CD4-positive, alpha-beta T cell treated with Interleukin-17A for 1 hour (primary cell): ENCODE data around the gene BTG4.

ENCODE experiments used
- DNase-seq: peaks from one replicate; pipeline ENCODE4 v3.0.0-alpha.2; 2020

Gene BTG4

DNA sequence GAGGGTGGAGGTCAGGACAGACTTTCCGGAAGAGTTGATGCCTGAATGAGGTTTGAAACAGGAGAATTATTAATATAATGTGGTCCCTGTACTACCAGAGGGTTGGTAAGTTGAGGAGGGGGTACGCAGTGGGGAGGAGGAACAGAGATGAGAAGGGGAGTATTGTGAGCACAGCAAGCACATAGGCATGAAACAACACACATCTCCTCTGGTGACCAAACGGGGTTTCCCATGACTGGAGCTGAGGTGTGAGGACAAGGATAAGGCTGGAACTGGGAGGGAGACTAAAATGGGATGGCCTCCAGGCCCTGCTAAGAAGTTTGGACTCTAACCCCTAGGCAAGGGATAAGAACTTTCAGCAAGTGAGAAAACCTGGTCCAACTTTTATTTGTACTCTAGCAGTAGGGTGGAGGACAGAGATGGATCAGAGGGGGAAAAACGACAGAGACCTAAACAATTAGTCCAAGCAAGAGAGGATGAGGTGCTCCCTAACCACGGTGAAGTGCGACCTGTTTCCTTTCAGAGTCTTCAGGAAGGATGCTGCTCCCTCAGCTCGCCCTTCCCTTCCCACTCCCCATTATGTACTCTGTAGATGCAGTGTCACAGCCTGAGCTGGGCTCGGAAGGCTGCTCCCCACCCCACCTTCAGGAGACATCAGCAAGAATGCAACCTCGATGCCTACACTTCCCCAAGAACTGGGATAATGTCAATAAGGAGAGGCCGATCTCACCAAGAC is 59.2 kb downstream of the BTG4 start:
- no peak for DNase-seq

DNA sequence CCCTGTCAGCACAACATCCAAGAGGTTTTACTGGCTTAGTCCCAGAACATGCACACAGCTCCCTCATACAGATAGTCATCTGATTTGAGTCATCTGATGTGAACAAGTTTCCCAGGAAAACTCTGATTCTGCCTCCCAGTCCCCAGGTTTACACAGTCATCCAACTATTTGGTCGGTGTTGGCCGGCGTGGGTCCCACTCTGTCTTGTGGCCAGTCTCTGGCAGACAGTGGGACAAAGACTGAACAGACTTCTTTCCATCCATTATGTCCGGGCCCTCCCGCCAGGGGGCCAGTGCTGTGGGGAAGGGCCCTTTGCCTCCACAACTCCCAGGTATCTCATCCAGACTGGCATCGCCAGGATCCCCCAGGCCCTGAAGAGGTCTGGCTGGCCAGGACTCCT is 60.0 kb downstream of the BTG4 start:
- DNase-seq: no peak

- no peak for DNase-seq
These were observed 61.5 kb downstream of the BTG4 start for GRCh38 chr11:111450480-111451320.

DNA sequence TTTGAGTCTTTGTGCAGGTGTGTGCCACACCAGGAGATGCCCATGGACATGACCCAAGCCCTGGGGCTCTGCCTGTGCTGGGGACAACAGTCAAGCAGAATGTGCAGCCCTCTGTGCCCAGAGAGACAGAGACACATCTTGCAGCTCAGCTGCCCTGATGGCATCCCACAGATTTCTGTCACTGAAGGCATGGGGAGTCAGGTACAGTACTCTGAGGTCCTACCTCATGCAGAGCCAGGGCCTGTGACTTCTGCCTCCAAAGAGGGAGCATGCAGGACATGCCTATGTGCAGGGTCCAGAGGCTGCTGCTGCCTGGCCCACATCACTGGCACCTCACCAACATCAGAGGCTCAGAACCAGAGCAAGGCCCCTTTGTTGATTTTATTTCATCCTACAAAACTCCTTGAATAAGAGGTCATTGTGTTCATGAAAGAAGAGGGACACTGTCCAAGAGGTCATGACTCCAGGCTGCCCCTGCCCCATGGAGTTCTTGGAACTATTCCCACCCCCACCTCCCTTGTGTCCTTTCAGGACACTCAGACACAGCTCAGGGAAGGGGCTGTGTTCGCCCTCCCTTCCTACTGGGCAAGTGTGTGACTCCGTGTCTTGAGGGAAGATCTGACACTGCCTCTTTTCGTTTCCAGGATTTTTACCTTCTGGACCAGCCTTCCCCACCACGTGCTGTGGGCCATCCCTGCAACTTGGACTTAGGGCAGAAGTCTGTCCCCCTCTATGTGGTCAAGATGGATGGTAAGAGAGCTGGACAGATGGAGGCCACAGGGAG is 62.3 kb downstream of the BTG4 start:
- no peak for DNase-seq

GRCh38 chr11:111448831-111449557 is 63.2 kb downstream of the BTG4 start:
- DNase-seq: no peak

DNA sequence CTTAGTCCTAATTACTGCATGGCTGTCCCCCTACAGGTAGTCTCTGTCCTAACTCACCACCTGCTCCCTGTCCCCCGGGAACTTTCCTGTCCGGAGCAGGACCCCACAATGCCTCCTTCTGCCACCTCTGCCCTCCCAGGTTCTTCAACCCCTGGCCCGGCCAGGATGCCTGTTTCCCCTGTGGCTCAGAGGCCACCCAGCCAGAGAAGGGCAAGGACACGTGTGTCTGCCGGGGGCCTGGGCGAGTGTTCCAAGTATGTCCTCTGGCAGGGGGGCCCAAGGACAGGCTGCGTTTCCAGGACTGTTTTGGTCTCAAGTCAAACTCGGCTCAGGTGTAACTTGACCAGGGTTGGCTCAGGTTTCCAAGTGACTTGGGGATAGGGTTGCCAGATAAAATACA is 63.8 kb downstream of the BTG4 start:
- no peak for DNase-seq

- DNase-seq: no peak
These were observed 64.3 kb downstream of the BTG4 start for GRCh38 chr11:111447931-111448330.

- DNase-seq: no peak
These were observed 65.1 kb downstream of the BTG4 start for GRCh38 chr11:111447112-111447471.

GRCh38 chr11:111446404-111447111 is 65.6 kb downstream of the BTG4 start:
- DNase-seq: peak; percentile 92

DNA sequence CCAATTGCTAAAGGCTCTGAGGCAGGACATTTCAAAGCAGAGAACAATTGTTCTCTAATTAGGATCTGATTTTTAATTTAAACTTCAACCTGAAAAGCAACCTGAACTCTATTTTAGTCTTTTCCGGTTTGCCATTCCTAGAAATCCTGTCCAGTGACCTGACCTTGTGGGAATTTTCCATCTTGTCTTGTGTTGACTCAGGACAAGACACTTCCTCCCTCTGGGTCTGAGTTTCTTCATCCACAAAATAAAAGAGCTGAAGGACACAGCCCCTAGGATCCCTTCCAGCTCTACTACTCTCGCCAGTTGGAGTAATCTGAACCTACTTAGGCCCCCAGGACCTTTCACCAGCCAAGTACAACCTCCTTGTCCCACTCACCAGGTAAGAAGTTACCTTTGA is 66.6 kb downstream of the BTG4 start:
- no peak for DNase-seq
